IPS-18a (cell line): ENCODE results near the gene AMPD2.

ENCODE experiments used
- H3K27ac ChIP-seq: one replicate; pipeline ENCODE4 v1.5.1; 2013; ENCODE audit warnings: low read length
- H3K27me3 ChIP-seq: one replicate; pipeline ENCODE4 v1.6.1; 2013; ENCODE audit warnings: mild to moderate bottlenecking, low read length; ENCODE audit not compliant: control insufficient read depth, insufficient read depth
- H3K36me3 ChIP-seq: one replicate; pipeline ENCODE4 v1.6.1; 2013; ENCODE audit warnings: low read depth, low read length; ENCODE audit not compliant: control insufficient read depth
- H3K4me1 ChIP-seq: one replicate; pipeline ENCODE4 v1.6.1; 2013; ENCODE audit warnings: low read depth, low read length; ENCODE audit not compliant: control insufficient read depth
- H3K4me3 ChIP-seq: one replicate; pipeline ENCODE4 v1.5.1; 2013; ENCODE audit warnings: low read length
- H3K9ac ChIP-seq: one replicate; pipeline ENCODE4 v1.6.1; 2013; ENCODE audit warnings: mild to moderate bottlenecking, low read length, moderate library complexity
- H3K9me3 ChIP-seq: one replicate; pipeline ENCODE4 v1.6.1; 2013; ENCODE audit warnings: low read depth, low read length; ENCODE audit not compliant: control insufficient read depth

AMPD2 gene

DNA sequence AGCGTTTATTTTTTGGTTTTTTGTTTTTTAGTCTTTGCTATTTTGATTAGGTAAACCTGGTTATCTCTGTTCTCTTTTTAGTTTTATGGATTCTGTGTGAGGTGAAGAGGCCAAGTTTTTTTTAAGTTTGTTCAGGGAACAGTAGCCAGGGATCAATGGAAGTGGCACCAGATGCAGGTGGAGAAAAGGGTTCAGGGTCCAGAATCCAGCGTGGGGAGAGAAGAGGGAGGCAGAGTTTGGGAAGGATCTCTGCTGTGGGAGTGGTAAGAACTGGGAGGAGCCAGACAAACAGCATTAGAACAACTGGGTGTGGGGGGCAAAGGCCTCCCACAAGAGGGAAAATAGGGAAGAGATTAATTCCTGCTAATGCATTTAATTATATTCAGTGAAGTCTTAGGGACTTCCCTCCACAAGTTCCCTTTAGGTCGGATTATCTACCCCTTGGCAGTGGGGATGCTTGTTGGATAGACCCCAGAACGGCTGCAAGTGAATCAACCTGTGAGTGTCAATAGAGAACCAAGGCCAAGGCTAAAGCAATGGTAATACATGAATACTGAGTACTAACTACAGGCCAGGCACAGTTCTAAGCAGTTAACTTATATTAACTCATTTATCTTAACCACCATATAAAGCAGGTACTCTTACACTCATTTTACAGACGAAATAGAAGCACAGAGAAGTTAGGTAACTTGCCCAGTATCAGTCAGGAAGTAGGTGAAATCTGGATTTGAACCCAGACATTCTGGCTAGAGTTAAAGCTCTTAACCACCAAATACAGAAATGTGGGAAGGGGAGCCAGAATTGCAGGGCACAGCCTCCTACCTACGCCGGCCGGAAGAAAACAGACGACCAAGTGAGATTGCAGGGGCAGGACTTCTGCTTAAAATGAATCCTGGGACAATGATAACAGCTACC lies 719 bp upstream of the AMPD2 start:
- Histone ChIP-seq H3K27me3 (no peaks in the 10 kb centered on the region), H3K4me3 (peak overlapping the region; percentile 91), H3K27ac (no peak overlapping the region), H3K36me3 (no peaks in the 10 kb centered on the region), H3K9ac (peak overlapping the region; percentile 79), H3K4me1 (peaks cover 20% of the 10 kb centered on the region), H3K9me3 (no peaks in the 10 kb centered on the region)

- H3K27me3 ChIP-seq, result no peaks in the 10 kb centered on the region
- H3K9ac ChIP-seq, result peak overlapping the region; percentile 79
- H3K27ac ChIP-seq, result peak overlapping the region; percentile 55
- peaks cover 20% of the 10 kb centered on the region for H3K4me1 ChIP-seq
- no peaks in the 10 kb centered on the region for H3K36me3 ChIP-seq
- no peaks in the 10 kb centered on the region for H3K9me3 ChIP-seq
- peak overlapping the region; percentile 91 for H3K4me3 ChIP-seq
Observed at GRCh38 chr1:109620401-109620791, 759 bp downstream of the AMPD2 start.

DNA sequence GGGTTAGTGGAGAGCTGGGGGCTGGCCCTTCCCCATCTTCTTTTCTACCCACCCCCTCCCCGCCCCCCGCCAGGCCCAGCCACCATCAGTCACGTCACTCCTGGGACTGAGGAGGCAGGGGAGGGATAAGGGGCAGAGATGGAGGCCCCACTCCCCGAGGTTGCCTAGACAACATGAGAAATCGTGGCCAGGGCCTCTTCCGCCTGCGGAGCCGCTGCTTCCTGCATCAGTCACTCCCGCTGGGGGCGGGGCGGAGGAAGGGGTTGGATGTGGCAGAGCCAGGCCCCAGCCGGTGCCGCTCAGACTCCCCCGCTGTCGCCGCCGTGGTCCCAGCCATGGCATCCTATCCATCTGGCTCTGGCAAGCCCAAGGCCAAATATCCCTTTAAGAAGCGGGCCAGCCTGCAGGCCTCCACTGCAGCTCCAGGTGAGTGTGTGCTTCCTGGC lies 1.2 kb downstream of the AMPD2 start:
- peaks cover 20% of the 10 kb centered on the region for H3K4me1 ChIP-seq
- no peaks in the 10 kb centered on the region for H3K9me3 ChIP-seq
- no peak overlapping the region for H3K27ac ChIP-seq
- no peaks in the 10 kb centered on the region for H3K36me3 ChIP-seq
- H3K27me3 ChIP-seq, result no peaks in the 10 kb centered on the region
- H3K9ac ChIP-seq, result peak overlapping the region; percentile 79
- H3K4me3 ChIP-seq, result peak overlapping the region; percentile 91

DNA sequence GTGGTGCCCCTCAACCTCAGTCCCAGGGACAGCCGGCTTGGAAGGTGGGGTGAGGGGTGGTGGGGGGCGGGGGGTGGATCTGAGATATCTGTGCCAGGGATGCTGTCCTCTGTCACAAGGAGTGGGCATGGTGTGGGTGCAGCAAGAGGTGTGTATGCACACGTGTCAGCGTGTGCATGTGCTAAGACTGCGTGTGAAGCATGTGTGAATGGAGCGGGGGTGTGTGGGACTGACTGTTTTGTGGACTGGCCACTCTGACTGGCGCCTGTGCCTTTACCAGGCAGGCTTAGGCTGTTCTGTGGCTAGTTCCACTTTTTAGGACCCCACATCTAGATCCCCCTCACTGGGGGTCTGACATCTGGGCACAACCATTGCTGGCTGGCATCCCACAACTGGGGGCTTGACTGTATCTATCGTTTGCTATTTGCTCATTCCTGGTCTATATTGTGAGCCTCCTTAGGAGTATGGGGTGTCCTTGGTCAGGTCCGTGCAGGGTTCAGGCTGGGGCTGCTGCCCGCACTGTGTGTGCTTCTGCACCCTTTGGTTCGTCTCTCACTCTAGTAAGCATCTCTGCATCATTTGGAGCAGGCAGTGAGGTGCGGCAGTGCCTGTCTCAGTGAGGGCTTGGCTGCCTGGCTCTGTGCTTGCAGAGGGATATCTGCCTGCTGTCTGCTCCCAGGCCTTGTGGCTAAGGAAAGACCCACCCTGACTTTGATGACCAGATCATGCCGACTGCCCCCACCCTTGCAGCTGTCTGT lies 1.9 kb downstream of the AMPD2 start:
- Histone ChIP-seq H3K4me3 (peak overlapping the region; percentile 91), H3K4me1 (peaks cover 20% of the 10 kb centered on the region), H3K9ac (no peak overlapping the region), H3K9me3 (no peaks in the 10 kb centered on the region), H3K27me3 (no peaks in the 10 kb centered on the region), H3K27ac (no peak overlapping the region), H3K36me3 (peaks cover 1% of the 10 kb centered on the region)

DNA sequence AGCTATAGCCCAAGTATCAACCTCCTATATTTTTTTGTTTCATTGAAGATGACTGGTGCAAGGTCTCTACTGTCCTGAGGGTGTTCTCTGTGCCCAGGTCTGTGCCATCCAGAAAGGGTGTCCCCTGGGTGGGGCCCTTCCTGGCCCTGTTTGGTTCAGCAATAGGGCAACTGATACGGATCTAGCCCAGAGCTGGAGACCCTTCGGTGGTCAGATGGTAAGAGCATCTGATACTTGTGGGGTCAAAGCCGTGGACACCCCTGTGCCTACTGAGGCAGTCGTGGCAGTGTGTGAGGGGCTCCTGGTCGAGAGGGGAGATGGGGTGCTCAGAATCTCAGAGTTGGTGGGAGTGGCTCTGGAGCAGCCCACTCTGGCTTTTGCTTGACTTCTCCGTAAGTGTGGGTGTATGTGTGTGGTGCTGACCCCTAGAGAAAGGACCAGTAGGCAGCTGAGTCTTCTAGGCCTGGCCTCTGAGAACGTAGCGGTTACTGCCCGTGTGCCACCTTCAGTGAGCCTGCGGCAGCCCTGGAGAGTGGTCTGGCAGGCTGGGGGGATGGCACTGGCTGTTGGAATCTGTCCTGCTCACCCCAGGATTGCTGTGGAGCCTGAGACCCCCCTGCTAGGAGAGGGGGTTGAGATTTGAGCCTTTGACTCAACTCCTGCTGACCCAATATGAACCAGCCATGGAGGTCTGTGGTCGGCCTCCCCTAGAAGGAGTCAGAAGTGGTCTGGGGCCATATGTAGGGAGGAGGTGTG lies 2.7 kb downstream of the AMPD2 start:
- H3K36me3 ChIP-seq, result peaks cover 6% of the 10 kb centered on the region
- H3K27ac ChIP-seq, result no peak overlapping the region
- no peak overlapping the region for H3K9ac ChIP-seq
- H3K27me3 ChIP-seq, result no peaks in the 10 kb centered on the region
- H3K4me1 ChIP-seq, result peaks cover 15% of the 10 kb centered on the region
- no peaks in the 10 kb centered on the region for H3K9me3 ChIP-seq
- no peak overlapping the region for H3K4me3 ChIP-seq

DNA sequence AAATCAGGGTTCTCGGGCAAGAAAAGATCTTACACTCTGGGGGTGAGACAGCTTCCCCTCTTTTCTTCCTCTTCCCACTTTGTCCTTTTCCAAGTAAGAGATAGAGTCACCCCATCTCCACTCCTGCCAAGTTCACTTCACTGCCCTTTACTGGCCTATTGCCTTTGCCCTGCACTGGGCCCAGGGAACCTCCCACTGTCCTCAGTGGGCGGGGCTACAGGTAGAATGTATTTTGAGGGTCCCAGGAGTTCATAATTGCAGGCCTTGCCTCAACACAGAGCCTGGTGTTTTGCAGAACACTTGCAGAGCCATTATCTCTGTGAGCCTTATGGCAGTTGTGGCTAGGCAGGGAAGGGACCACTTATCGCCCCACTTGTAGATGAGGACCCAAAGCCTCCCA lies 3.3 kb downstream of the AMPD2 start:
- Histone ChIP-seq H3K9me3 (no peaks in the 10 kb centered on the region), H3K27me3 (no peaks in the 10 kb centered on the region), H3K36me3 (peaks cover 9% of the 10 kb centered on the region), H3K4me3 (no peak overlapping the region), H3K9ac (no peak overlapping the region), H3K4me1 (peaks cover 12% of the 10 kb centered on the region), H3K27ac (no peak overlapping the region)

DNA sequence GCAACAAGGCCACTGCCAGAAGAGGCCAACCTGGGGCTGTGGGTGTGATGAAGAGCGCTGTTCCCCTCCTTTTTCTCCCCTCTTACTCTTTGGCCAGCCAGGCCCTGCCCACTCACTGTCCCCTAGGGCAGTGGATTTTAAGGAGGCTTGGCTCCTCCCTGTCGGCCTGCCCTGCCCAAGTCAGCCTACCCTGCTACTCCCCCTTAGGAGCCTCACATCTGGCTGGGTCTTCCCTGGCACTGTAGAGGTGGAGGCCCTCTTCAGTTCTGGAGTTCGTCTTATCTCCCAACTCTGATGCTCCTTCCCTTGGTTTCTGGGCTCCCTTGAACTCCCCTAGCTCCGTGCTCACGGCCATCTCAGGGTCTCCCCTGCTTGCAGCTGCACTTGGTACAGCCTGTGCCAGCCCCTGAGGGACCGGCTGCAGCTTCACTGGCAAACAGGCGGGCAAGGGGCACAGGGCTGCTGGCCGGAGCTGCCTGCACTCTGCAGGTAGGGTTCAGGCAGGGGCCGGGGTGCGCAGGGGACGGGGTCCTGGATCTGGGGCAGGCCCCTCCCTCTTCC lies 4.0 kb downstream of the AMPD2 start:
- Histone ChIP-seq H3K27ac (no peak overlapping the region), H3K9ac (no peak overlapping the region), H3K4me1 (peaks cover 7% of the 10 kb centered on the region), H3K9me3 (no peaks in the 10 kb centered on the region), H3K4me3 (no peak overlapping the region), H3K27me3 (no peaks in the 10 kb centered on the region), H3K36me3 (peaks cover 16% of the 10 kb centered on the region)

DNA sequence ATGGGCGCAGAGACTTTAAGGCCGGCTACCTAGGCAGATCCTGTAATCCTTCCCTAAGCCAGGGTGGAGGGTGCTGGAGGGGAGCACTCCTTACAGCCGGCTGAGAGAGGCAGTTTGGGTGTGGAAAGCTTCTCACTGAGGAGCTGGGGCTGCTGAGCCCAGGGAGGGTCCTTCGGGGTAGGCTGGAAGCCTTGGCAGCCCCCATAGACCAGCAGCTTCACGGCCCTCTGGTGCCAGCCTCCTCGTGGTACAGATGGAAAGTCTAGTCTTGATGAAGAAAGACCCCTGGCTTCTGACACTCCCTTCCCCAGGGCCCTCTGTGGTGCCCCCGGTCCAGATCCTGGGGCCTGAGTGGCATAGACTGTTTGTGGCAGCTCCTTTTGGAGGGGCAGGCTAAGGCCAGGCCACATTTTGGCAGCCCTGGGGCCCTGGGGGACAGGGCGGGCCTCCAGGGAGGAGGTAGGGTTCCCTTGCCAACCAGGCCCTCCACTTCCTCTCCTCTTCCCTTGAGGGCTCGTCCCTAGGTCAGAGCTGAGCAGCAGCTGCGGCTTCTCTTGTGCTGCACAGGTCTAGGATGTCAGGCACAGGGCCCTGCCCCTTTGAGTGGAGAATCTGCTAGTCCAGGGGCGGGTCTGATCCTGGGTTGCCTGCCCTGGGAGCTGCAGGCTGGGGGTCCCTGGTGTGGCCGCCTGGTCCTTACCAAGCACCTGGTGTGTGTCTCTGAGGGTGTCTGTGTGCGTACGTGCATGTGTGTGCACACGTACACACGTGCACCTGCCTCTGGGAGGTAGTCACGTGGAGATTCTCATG lies 4.8 kb downstream of the AMPD2 start:
- H3K27ac ChIP-seq, result no peak overlapping the region
- no peak overlapping the region for H3K4me3 ChIP-seq
- no peak overlapping the region for H3K9ac ChIP-seq
- H3K36me3 ChIP-seq, result peaks cover 19% of the 10 kb centered on the region
- no peaks in the 10 kb centered on the region for H3K27me3 ChIP-seq
- no peaks in the 10 kb centered on the region for H3K9me3 ChIP-seq
- H3K4me1 ChIP-seq, result no peaks in the 10 kb centered on the region

DNA sequence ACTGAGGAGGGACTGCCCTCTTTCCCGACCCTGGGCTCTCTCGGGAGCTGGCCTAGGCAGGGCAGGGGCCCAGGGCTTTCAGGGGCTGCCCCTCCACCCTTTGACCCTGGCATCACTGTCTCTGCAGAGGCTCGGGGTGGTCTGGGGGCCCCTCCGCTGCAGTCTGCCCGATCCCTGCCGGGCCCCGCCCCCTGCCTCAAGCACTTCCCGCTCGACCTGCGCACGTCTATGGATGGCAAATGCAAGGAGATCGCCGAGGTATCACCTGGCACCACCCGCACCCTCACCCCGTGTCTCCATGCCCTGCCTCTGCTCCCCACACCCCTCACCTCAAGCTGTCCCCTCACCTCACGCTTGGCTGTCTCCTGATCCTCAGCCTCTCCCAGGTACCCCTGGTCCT lies 5.5 kb downstream of the AMPD2 start:
- Histone ChIP-seq H3K4me1 (no peaks in the 10 kb centered on the region), H3K27me3 (no peaks in the 10 kb centered on the region), H3K9me3 (no peaks in the 10 kb centered on the region), H3K36me3 (peaks cover 23% of the 10 kb centered on the region), H3K4me3 (no peak overlapping the region), H3K27ac (no peak overlapping the region), H3K9ac (no peak overlapping the region)

GRCh38 chr1:109625601-109626560 lies 6.2 kb downstream of the AMPD2 start:
- no peak overlapping the region for H3K4me3 ChIP-seq
- no peak overlapping the region for H3K9ac ChIP-seq
- H3K4me1 ChIP-seq, result no peaks in the 10 kb centered on the region
- peaks cover 23% of the 10 kb centered on the region for H3K36me3 ChIP-seq
- H3K27me3 ChIP-seq, result no peaks in the 10 kb centered on the region
- H3K9me3 ChIP-seq, result no peaks in the 10 kb centered on the region
- no peak overlapping the region for H3K27ac ChIP-seq
